DND-41 (cell line): ENCODE results near the gene FAM200C.

ENCODE experiments used
- ATAC-seq: fragments of 200-7000 bp; cut with Tn5 transposase; 3 replicates; pipeline ENCODE4 v1.9.1; 2021; ENCODE audit warnings: low read depth; ENCODE audit not compliant: insufficient read depth
- DNase-seq: peaks from one replicate; pipeline ENCODE4 v3.0.0-alpha.2; 2020
- H2AFZ ChIP-seq: 2 replicates; pipeline ENCODE4 v1.6.0; 2012; ENCODE audit warnings: low read depth, low read length
- H3K27ac ChIP-seq: 2 replicates; pipeline ENCODE4 v1.5.1; 2012; ENCODE audit warnings: low read length, inconsistent platforms
- H3K27me3 ChIP-seq: fragments of 200-600 bp; sonication (generic); 2 replicates; pipeline ENCODE4 v1.6.0; 2012; ENCODE audit warnings: low read length, mild to moderate bottlenecking, inconsistent platforms; ENCODE audit not compliant: insufficient read depth, poor library complexity
- H3K36me3 ChIP-seq: 2 replicates; pipeline ENCODE4 v1.5.1; 2012; ENCODE audit warnings: low read length, inconsistent platforms; ENCODE audit not compliant: insufficient read depth
- H3K4me1 ChIP-seq: 2 replicates; pipeline ENCODE4 v1.5.1; 2012; ENCODE audit warnings: mild to moderate bottlenecking, low read length; ENCODE audit not compliant: insufficient read depth
- H3K4me2 ChIP-seq: 2 replicates; pipeline ENCODE4 v1.6.0; 2012; ENCODE audit warnings: mild to moderate bottlenecking, moderate library complexity, low read length, inconsistent platforms; ENCODE audit not compliant: insufficient read depth
- H3K4me3 ChIP-seq, 2 experiments: fragments of 200-600 bp in 1 of 2; shearing (Covaris generic) in 1 of 2; 2 replicates each; pipeline ENCODE4 v1.5.1; 2012 to 2016; ENCODE audit warnings: inconsistent platforms in 2 of 2, low read length in 2 of 2, mild to moderate bottlenecking in 2 of 2, low read depth in 1 of 2, moderate library complexity in 1 of 2
- H3K79me2 ChIP-seq: 2 replicates; pipeline ENCODE4 v1.6.0; 2012; ENCODE audit warnings: low read length, inconsistent platforms; ENCODE audit not compliant: insufficient read depth
- H3K9ac ChIP-seq: 2 replicates; pipeline ENCODE4 v1.6.0; 2012; ENCODE audit warnings: low read depth, mild to moderate bottlenecking, inconsistent platforms, low read length, moderate library complexity
- H3K9me3 ChIP-seq: 2 replicates; pipeline ENCODE4 v1.5.1; 2012; ENCODE audit warnings: low read length, moderate library complexity, mild to moderate bottlenecking, inconsistent platforms; ENCODE audit not compliant: insufficient read depth, severe bottlenecking
- H4K20me1 ChIP-seq: 2 replicates; pipeline ENCODE4 v1.6.0; 2012; ENCODE audit warnings: low read length; ENCODE audit not compliant: insufficient read depth
- CTCF ChIP-seq: IDR thresholded peaks from 2 replicates; pipeline ENCODE4 v1.5.1; 2012; ENCODE audit warnings: borderline replicate concordance, low read length, moderate library complexity, mild to moderate bottlenecking; ENCODE audit not compliant: poor library complexity, severe bottlenecking; ENCODE audit errors: extremely low read depth
- EZH2 ChIP-seq: IDR thresholded peaks from 3 replicates; pipeline ENCODE4 v1.6.1; 2012; ENCODE audit warnings: borderline replicate concordance, low read depth, mild to moderate bottlenecking, moderate library complexity, low read length, inconsistent platforms; ENCODE audit not compliant: severe bottlenecking

Gene FAM200C

GRCh38 chr5:160363211-160363610, 36.6 kb downstream of the FAM200C start:
- Histone ChIP-seq H4K20me1 (no peaks in the 10 kb centered on the region), H3K4me2 (no peak overlapping the region), H3K4me3 (no peak overlapping the region), H3K4me1 (no peaks in the 10 kb centered on the region), H3K9ac (no peak overlapping the region), H3K27me3 (no peaks in the 10 kb centered on the region), H2AFZ (no peak overlapping the region), H3K36me3 (no peaks in the 10 kb centered on the region), H3K9me3 (no peaks in the 10 kb centered on the region), H3K79me2 (no peaks in the 10 kb centered on the region), H3K27ac (no peak overlapping the region)
- no peak for TF ChIP-seq CTCF
- no peak for TF ChIP-seq EZH2
- DNase-seq (no peak), ATAC-seq (no peak)

GRCh38 chr5:160361624-160362228, 38.1 kb downstream of the FAM200C start:
- Histone ChIP-seq H3K4me2 (no peak overlapping the region), H3K79me2 (no peaks in the 10 kb centered on the region), H4K20me1 (no peaks in the 10 kb centered on the region), H3K9me3 (no peaks in the 10 kb centered on the region), H3K9ac (no peak overlapping the region), H3K36me3 (no peaks in the 10 kb centered on the region), H2AFZ (no peak overlapping the region), H3K27me3 (no peaks in the 10 kb centered on the region), H3K4me3 (no peak overlapping the region), H3K27ac (no peak overlapping the region), H3K4me1 (no peaks in the 10 kb centered on the region)
- DNase-seq: no peak
- TF ChIP-seq CTCF (no peak), EZH2 (no peak)
- no peak for ATAC-seq

- H3K27ac ChIP-seq: no peak overlapping the region
- no peaks in the 10 kb centered on the region for H3K4me1 ChIP-seq
- H3K27me3 ChIP-seq: no peaks in the 10 kb centered on the region
- DNase-seq (no peak), ATAC-seq (no peak)
- H3K9ac ChIP-seq: no peak overlapping the region
- H3K36me3 ChIP-seq: no peaks in the 10 kb centered on the region
- H3K4me2 ChIP-seq: no peak overlapping the region
- H3K9me3 ChIP-seq: no peaks in the 10 kb centered on the region
- no peak overlapping the region for H2AFZ ChIP-seq
- H3K4me3 ChIP-seq: no peak overlapping the region
- H3K79me2 ChIP-seq: no peaks in the 10 kb centered on the region
- TF ChIP-seq CTCF (no peak), EZH2 (no peak)
- no peaks in the 10 kb centered on the region for H4K20me1 ChIP-seq
These were observed 39.5 kb downstream of the FAM200C start for GRCh38 chr5:160360310-160360709.
